Smooth muscle cell of bladder (primary cell): Measurements from ENCODE around the gene FREM1. TPM values are rescaled to one million over a fixed set of nuclear protein-coding genes. Genes with fewer than 3 reads are reported as not detected.

Experiments used
- total RNA-seq: library from RNA; depleted of rRNA; stranded (reverse); fragments of >200 nt; gene quantifications from 2 replicates; pipeline ENCODE4 v1.2.3, GENCODE V29; 2014

FREM1 gene, protein sequence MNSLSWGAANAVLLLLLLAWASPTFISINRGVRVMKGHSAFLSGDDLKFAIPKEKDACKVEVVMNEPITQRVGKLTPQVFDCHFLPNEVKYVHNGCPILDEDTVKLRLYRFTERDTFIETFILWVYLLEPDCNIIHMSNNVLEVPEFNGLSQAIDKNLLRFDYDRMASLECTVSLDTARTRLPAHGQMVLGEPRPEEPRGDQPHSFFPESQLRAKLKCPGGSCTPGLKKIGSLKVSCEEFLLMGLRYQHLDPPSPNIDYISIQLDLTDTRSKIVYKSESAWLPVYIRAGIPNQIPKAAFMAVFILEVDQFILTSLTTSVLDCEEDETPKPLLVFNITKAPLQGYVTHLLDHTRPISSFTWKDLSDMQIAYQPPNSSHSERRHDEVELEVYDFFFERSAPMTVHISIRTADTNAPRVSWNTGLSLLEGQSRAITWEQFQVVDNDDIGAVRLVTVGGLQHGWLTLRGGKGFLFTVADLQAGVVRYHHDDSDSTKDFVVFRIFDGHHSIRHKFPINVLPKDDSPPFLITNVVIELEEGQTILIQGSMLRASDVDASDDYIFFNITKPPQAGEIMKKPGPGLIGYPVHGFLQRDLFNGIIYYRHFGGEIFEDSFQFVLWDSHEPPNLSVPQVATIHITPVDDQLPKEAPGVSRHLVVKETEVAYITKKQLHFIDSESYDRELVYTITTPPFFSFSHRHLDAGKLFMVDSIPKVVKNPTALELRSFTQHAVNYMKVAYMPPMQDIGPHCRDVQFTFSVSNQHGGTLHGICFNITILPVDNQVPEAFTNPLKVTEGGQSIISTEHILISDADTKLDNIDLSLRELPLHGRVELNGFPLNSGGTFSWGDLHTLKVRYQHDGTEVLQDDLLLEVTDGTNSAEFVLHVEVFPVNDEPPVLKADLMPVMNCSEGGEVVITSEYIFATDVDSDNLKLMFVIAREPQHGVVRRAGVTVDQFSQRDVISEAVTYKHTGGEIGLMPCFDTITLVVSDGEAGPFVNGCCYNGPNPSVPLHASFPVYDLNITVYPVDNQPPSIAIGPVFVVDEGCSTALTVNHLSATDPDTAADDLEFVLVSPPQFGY (N-terminal part only)
- under 0.01 and 0.09 TPM in 2 replicates for total RNA-seq

DNA sequence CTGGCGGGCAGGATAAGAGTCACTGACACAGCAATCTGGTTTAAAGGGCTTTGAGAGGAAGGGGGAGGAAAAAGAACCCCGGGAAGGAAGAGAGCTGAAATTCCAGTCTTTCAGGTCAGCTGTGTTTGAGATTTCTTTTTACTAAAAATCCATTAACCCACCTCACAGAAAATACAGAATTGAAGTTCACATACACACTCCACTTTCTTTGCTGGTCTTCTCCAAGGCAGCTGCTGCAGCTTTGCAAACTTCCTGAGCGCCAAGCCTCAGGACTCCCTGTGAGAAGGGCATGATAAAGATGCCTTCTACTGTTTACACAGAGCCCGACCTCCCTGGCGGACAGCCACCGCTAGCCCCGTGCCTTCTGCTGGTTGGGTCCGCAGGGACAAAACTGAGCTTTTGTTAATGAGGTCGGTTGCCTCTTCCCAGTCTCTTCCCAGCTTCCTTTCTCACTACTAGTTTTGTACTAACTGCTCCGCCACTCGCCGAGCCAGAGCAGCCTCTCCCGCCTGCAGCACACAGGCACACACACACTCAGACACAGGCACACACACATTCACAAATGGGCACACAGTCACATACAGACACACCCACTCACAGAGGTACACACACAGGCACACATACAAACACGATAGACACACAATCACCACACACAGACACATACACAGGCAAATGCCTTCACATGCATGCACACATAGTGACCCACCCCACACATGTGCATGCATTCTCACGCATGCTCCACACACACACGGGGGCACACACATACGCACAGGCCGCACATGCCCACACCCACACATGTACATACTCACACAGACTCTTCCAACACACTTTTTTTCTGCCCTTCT, at the start of gene FREM1:
TSS of gene FREM1 (minus strand) at position 468 of the 845 bp plus-strand sequence. CDS start 41,451 bp downstream, outside the sequence.

DNA sequence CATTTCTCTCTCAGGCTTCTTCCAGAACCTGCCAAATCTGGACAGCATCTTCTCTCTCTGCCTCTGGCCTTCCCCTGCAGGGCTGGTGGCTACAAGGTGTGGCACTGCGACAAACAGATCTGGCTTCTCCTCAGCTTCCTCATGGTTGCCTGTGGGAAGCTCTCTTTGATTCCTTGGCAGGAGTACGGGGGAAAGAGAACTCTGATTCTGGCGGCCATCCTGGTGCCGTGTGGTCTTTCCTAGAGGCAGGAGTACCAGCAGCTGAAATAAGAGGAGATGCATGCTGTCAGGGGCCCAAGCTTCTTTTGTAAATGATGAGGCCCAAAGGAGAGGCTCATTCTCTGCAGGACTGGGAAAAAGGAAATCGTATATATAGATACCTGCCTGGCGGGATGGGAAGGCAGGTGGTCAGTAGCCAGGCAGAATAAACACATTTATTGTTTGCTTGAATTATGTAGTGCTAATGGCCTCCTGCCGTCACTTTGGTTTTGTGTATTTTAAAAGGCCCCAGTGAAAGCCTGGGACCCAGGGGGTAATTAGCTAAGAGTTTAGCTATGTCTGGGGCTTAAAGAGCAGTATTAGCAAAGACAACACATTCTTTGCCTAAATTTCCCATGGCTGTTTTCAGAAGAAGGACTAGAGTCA, 187.7 kb downstream of the FREM1 start, which contains the start of gene CER1:
TSS of gene CER1 (minus strand) at position 343 of the 645 bp plus-strand sequence. CDS start at position 282, 61 bp downstream.

DNA sequence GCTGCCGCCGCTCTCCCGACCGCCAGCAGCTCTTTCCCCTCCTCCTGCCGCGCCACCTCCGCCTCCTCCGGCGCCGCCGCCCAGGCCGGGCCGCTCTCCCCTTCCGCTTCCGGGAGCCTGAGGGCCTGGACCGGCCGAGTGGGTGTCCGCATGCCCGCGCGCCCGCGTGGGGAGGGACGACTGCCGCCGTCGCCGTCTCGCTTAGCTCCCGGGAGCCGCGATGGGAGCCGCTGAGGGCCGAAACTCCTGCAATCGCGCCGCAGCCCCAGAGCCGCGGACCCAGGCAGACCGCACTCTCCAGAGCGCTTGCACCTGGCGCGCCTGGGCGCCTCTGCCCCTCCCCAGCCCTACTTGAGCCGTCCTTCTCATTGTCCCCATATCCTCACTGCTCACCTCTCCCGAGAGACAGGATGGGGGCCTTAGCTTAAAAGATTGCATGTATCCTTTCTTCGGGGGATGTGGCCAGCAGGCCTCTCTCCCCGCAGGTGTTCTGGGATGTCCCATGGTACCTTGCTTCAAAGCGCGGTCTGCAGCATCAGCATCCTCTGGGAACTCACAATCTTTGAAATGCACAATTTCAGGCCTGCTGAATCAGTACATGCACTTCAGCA, 216.9 kb downstream of the FREM1 start, which contains the start of gene ZDHHC21:
TSS of gene ZDHHC21 (minus strand) at position 182 of the 611 bp plus-strand sequence. CDS start 19,092 bp downstream, outside the sequence.

Other genes starting within 250 kb of the FREM1 start
- gene ZDHHC21, start 217.0 kb downstream of the FREM1 start, total RNA-seq = 6.0 and 6.3 TPM in 2 replicates
- gene CER1, start 187.7 kb downstream of the FREM1 start, total RNA-seq = not detected in 2 replicates